ENCODE results near the gene EPS8L2.

Gene EPS8L2

DNA sequence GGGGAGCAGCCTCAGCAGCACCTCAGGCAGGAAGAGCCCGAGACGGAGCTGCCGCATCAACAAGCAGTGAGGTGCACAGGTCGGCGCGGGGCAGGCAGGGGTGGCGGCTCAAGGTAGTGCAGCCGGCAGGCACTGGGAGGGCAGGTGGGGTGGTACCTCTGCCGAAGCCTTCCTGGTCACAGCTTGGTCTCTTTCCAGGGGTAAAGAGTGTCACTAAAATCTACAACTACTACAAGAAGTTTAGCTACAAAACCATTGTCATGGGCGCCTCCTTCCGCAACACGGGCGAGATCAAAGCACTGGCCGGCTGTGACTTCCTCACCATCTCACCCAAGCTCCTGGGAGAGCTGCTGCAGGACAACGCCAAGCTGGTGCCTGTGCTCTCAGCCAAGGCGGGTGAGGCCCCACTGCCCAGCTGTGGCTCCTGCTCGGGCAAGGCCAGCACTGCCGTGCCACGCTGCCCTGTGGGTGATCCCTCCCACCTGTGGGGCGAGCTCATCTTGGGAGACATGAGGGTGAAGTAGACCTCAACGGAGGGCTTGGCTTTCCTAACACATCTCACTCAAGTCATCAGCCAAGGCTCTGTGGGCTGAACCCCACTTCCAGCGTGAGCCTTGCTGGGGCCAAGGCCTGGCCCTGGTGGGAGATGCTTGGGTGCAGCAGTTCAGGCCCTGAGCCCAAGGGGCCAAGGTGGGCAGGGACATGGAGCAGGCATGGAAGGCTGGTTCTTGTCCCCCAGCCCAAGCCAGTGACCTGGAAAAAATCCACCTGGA is 57.7 kb downstream of the EPS8L2 start:
- DNase-seq = no peak

GRCh38 chr11:764322-765024 is 58.4 kb downstream of the EPS8L2 start:
- DNase-seq = no peak

DNA sequence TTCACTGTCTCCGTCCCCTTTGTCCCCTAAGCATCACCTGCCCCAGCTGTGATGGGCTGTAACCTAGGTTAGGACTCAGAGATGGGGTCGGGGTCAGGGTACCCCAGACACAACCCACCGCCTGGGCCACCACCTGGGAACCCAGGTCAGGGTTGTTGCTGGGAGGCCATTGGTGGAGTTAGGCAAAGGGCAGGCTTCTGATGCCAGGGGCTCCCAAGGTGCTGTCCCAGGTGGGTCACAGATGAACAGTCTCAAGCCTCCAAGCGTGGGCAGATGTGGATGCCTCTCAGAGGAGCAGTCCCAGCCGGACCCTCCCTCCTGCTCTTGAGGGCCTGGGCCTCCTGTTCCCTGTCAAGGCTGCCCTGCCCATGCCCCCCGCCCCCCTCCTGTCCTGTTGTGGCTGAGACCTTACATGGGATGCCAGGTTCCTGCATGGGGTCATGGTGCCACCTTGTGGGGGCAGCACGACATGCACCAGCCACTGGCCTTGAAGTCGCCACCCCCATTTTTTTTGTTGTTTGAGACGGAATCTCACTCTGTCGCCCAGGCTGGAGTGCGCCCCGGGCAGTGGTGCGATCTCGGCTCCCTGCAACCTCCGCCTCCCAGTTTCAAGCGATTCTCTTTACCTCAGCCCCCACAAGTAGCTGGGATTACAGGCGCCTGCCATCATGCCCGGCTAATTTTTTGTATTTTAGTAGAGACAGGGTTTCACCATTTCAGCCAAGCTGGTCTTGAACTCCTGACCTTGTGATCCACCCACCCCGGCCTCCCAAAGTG is 59.2 kb downstream of the EPS8L2 start:
- DNase-seq = peak in 3 of 4 experiments; percentile 34 to 53 (median 50)

GRCh38 chr11:765802-766091 is 59.7 kb downstream of the EPS8L2 start:
- no peak for DNase-seq

DNA sequence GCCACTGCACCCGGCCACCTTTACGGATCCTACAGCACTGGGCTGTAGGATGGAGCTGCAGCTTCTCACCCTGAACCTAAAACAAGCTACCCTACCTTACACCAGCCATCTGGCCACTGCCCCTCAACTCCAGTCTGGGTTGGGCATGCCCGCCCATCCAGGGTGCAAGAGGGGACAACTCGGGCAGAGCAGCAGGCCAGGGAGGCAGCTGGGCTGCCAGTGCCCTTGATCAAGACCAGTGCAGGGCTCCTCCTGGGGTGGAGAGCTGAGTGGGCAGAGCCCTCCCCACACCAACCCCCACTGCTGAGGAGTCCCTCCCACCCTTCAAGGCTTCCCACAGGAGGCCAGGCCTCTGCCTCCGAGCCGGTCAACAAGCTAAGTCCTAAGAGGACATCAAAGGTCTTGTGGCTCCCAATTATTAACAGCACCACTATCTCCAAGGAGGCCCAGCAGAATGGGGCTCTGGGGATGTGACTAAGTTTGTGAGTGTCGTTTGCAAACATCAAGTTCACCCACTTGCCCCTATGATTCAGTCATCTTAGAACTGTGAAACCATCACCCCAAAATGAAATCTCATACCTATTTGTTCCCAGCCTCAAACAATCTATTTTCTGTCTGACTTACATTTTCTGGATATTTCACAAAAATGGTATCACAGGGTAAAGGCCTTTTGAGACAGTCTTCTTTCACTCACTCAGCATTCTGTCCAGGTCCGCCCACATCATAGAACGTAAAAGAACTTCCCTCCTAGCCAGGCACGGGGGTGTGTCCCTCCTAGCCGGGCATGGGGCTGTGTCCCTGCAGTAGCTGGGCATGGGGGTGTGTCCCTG is 60.3 kb downstream of the EPS8L2 start:
- no peak for DNase-seq

DNA sequence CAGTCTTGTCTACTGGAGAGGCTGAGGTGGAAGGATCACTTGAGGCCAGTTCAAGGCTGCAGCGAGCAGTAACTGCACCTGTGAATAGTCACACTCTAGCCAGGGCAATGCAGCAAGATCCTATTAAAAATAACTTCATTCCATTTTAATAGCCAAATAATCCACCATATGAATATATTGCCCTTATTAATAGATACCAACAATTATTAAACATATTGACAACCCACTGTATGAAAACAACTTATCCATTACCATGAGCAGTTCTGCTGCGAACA is 60.8 kb downstream of the EPS8L2 start:
- no peak for DNase-seq

DNA sequence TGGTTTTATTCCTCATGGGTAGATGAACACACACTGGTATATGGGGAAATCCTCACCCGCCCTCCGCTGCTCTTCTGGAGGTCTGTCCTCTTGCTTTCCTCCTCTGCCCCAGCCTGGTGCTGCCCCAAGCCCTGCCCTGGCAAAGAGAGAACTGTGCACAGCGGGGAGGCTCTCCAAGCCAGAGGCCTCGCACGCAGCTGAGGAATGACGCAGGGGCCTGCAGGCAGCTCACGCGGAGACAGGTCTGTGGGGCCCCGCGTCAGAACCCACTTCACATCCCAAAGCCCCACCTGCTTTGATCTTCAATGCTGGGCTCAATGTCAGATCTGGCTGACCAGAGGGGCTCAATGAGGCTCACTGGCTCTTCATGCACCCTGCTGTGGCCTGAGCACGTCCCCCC is 61.2 kb downstream of the EPS8L2 start:
- no peak for DNase-seq

DNA sequence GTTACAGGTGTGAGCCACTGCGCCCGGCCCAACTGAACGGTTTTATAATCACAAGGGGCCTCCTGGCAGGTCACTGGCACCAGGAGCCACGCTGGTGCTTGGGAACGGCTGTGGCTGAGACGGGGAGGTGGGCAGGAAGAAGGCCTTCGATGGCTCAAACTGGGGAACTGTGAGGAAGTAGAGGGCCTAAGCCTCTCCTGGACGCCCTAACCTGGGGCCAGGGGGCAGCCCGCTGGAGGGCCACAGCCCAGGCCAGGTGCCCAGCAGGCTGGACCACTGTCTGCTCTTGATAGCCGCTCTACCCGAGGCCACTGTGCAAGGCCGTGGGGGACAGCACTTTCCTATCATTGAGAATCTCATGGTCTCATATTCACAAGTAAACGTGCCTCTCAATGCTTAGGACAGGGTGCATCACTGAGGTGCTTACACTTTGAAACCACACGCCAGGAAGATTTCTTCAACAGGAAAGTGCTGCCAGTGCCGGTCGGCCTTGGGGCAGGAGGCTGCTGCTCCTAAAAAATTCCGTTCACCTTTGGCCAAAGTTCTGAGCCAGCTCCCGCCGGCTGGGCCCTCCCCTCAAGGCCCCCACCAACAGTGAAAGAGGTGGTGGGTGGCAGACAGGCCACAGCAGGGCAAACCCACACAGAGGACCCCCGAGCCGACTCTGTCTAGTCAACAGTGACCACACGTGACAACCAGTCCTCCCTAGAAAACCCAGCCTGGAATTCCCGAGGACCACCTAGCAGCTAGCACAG is 64.0 kb downstream of the EPS8L2 start:
- DNase-seq = no peak

- DNase-seq = no peak
These were observed 64.9 kb downstream of the EPS8L2 start for GRCh38 chr11:770642-771616.

DNA sequence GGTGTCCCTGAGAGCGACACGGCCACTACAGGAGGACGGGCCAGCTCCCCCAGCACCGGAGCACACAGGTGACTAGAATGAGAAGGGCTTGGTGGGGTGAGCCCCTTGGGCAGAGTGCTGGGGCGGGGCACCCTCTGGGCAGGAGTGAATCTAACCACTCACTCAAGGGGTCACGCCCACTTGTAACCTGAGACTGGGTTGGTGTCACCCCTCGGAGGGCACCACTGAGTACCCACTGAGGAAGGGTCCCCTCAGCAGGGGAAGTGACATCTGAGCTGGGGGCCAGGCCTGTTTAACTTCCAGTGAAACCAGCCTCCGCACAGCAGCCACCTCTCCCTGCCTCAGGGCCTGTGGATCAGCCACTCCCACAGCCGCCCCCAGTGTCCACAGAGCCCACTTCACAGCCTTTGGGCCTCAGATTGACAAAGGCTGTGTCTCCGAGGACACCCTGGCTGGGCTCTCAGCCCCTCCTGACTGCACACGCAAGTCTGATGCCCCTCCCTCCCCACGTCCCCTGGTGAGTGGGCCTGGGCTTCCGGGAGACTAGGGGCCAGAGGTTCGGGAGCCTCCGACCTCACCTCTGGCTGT is 65.7 kb downstream of the EPS8L2 start:
- no peak for DNase-seq

GRCh38 chr11:772429-773390 is 66.7 kb downstream of the EPS8L2 start:
- DNase-seq = no peak

GRCh38 chr11:773425-773824 is 67.4 kb downstream of the EPS8L2 start:
- DNase-seq = no peak

DNA sequence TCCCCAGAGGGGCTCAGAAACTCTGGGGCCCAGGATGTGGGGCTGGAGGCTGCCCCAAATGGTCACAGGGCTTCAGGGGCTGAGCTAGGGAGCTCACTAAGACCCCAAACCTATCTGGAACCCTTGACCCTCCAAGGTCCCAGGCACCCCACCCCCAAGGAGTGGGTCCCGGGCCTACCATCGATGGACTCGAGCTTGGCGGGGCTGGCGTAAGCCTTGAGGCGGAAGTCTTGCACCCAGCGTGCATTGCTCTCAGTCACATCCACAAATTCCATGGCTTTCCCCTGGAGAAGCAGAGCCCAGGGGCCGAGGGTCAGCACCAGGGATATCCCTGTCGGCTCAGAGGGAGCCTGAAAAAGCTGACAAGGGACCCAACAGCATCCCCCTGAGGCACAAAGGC is 67.8 kb downstream of the EPS8L2 start:
- DNase-seq = no peak

- no peak for DNase-seq
These were observed 69.0 kb downstream of the EPS8L2 start for GRCh38 chr11:774873-775592.

DNA sequence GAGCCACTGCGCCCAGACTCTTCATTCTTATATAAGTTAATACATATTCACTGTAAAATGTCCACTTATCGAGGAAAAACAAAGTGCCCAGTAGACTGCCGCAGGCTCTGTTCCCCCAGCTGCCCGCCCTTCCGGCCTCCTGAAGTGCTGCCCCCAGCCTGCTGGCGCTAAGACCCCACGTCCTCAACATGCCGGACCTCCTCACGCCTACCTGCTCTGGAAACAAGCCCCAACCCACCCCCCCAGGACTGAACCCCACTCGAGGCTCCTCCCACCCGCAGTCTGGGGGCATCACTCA is 70.2 kb downstream of the EPS8L2 start:
- no peak for DNase-seq

- DNase-seq = no peak
These were observed 70.7 kb downstream of the EPS8L2 start for GRCh38 chr11:776561-777287.

Measured in activated CD4-positive, CD25-positive, alpha-beta regulatory T cell (primary cell).